SK-N-SH (cell line): ENCODE results near the gene GABRR1. TPM values are rescaled to one million over a fixed set of nuclear protein-coding genes. Genes with fewer than 3 reads are reported as not detected.

Experiments used
- CTCF ChIA-PET: fragments of 300-600, 350-600 bp; formaldehyde crosslinking; extraction: SDS; loops from one replicate; lab custom pipeline; 2021; lab: Yijun Ruan, JAX
- POLR2A ChIA-PET: fragments of 350-600 bp; sonication (Branson Sonifier 250); formaldehyde crosslinking; extraction: SDS; loops from one replicate; lab custom pipeline; 2020; ENCODE audit warnings: antibody characterized with exemption, inconsistent platforms; lab: Yijun Ruan, JAX
- DNase-seq: peaks from one replicate; pipeline ENCODE4 v3.0.0; 2012
- H2AFZ ChIP-seq: fragments of 200-600 bp; sonication (generic); 2 replicates; pipeline ENCODE4 v1.8.1; 2016; ENCODE audit warnings: antibody characterized with exemption, mild to moderate bottlenecking, low read depth
- H3F3A ChIP-seq: fragments of 200-600 bp; sonication (generic); replicated peaks from 2 replicates; pipeline ENCODE3; 2016; ENCODE audit warnings: antibody characterized with exemption, mild to moderate bottlenecking; ENCODE audit not compliant: insufficient read depth
- H3K27ac ChIP-seq, 2 experiments: fragments of 200-500 bp in 1 of 2; fragments of 200-600 bp in 1 of 2; sonication (Bioruptor generic) in 1 of 2; sonication (generic), shearing (Covaris generic) in 1 of 2; 2 replicates each; pipeline versions ENCODE4 v1.5.1 to v1.6.1; 2014 to 2016; ENCODE audit warnings: low read depth in 2 of 2, inconsistent platforms in 1 of 2, low read length in 1 of 2, mild to moderate bottlenecking in 1 of 2, mixed read lengths in 1 of 2
- H3K27me3 ChIP-seq: fragments of 200-600 bp; sonication (generic), shearing (Covaris generic); 2 replicates; pipeline ENCODE4 v1.6.1; 2016; ENCODE audit warnings: mixed run types; ENCODE audit not compliant: insufficient read depth
- H3K36me3 ChIP-seq, 2 experiments: fragments of 200-500 bp in 1 of 2; fragments of 200-600 bp in 1 of 2; sonication (Bioruptor generic) in 1 of 2; sonication (generic) in 1 of 2; replicated peaks in 1 of 2; 2 replicates each; pipeline versions ENCODE3 to v1.5.1; 2014 to 2016; ENCODE audit warnings: low read length in 1 of 2, mild to moderate bottlenecking in 1 of 2; ENCODE audit not compliant: insufficient read depth in 2 of 2, control insufficient read depth in 1 of 2
- H3K4me1 ChIP-seq, 2 experiments: fragments of 200-500 bp in 1 of 2; fragments of 200-600 bp in 1 of 2; sonication (Bioruptor generic) in 1 of 2; sonication (generic), shearing (Covaris generic) in 1 of 2; 2 replicates each; pipeline versions ENCODE4 v1.5.1 to v1.6.1; 2014 to 2016; ENCODE audit warnings: low read depth in 1 of 2, low read length in 1 of 2, mixed run types in 1 of 2; ENCODE audit not compliant: insufficient read depth in 2 of 2, control insufficient read depth in 1 of 2
- H3K4me2 ChIP-seq: fragments of 200-600 bp; sonication (generic), shearing (Covaris generic); 2 replicates; pipeline ENCODE4 v1.6.1; 2017; ENCODE audit warnings: mixed run types
- H3K4me3 ChIP-seq, 2 experiments: fragments of 200-500 bp in 1 of 2; fragments of 200-600 bp in 1 of 2; sonication (Bioruptor generic) in 1 of 2; sonication (generic), shearing (Covaris generic) in 1 of 2; 2 replicates each; pipeline versions ENCODE4 v1.5.1 to v1.8.1; 2014 to 2016; ENCODE audit warnings: low read depth in 2 of 2, inconsistent platforms in 1 of 2, low read length in 1 of 2, mild to moderate bottlenecking in 1 of 2, mixed read lengths in 1 of 2, moderate library complexity in 1 of 2
- H3K79me2 ChIP-seq: fragments of 200-600 bp; sonication (generic); 2 replicates; pipeline ENCODE4 v1.8.1; 2017; ENCODE audit warnings: mild to moderate bottlenecking; ENCODE audit not compliant: insufficient read depth
- H3K9ac ChIP-seq: fragments of 200-600 bp; sonication (generic); 2 replicates; pipeline ENCODE4 v1.6.1; 2017; ENCODE audit warnings: mixed run types
- H3K9me2 ChIP-seq: fragments of 200-600 bp; sonication (generic); 2 replicates; pipeline ENCODE4 v1.6.1; 2017; ENCODE audit warnings: mixed run types
- H3K9me3 ChIP-seq: fragments of 200-600 bp; sonication (generic); 2 replicates; pipeline ENCODE4 v1.6.1; 2017; ENCODE audit warnings: mixed run types, mild to moderate bottlenecking, moderate library complexity
- H4K20me1 ChIP-seq: fragments of 200-600 bp; sonication (generic); 2 replicates; pipeline ENCODE4 v1.6.1; 2017; ENCODE audit warnings: mild to moderate bottlenecking, mixed run types; ENCODE audit not compliant: insufficient read depth
- ELF1 ChIP-seq: IDR thresholded peaks from 2 replicates; pipeline ENCODE4 v1.4.0; 2012
- EZH2phosphoT487 ChIP-seq: fragments of 200-600 bp; sonication (generic); IDR thresholded peaks from 2 replicates; pipeline ENCODE4 v1.6.1; 2017; ENCODE audit warnings: low read depth, mixed run types, mild to moderate bottlenecking, antibody characterized with exemption, moderate library complexity, borderline replicate concordance
- FOXM1 ChIP-seq: IDR thresholded peaks from 2 replicates; pipeline ENCODE4 v1.4.0; 2012; ENCODE audit warnings: low read depth, mild to moderate bottlenecking
- GATA2 ChIP-seq: sonication (generic); formaldehyde crosslinking; IDR thresholded peaks from 2 replicates; pipeline ENCODE4 v1.5.0; 2020; ENCODE audit warnings: mild to moderate bottlenecking, missing genetic modification reagents
- IRF3 ChIP-seq: fragments of 150-350 bp; IDR thresholded peaks from 2 replicates; pipeline ENCODE4 v1.6.1; 2016; ENCODE audit warnings: mild to moderate bottlenecking, low read depth, low read length
- POLR2AphosphoS5 ChIP-seq: IDR thresholded peaks from 2 replicates; pipeline ENCODE4 v1.6.1; 2012; ENCODE audit warnings: low read depth, low read length
- RAD21 ChIP-seq: IDR thresholded peaks from 2 replicates; pipeline ENCODE4 v1.6.1; 2012; ENCODE audit warnings: mild to moderate bottlenecking, low read length
- RFX5 ChIP-seq: IDR thresholded peaks from 2 replicates; pipeline ENCODE4 v1.6.1; 2012; ENCODE audit warnings: mild to moderate bottlenecking, improper control_type of control experiment, low read length
- RXRA ChIP-seq: IDR thresholded peaks from 2 replicates; pipeline ENCODE4 v1.4.0; 2012; ENCODE audit warnings: low read depth, mild to moderate bottlenecking, borderline replicate concordance
- SMC3 ChIP-seq: IDR thresholded peaks from 2 replicates; pipeline ENCODE4 v1.6.1; 2012; ENCODE audit warnings: low read depth, low read length, improper control_type of control experiment
- TCF12 ChIP-seq: IDR thresholded peaks from 2 replicates; pipeline ENCODE4 v1.4.0; 2012
- TEAD4 ChIP-seq: IDR thresholded peaks from 2 replicates; pipeline ENCODE4 v1.4.0; 2012; ENCODE audit warnings: mild to moderate bottlenecking, borderline replicate concordance; ENCODE audit not compliant: insufficient read depth
- USF1 ChIP-seq: IDR thresholded peaks from 2 replicates; pipeline ENCODE4 v1.4.0; 2012; ENCODE audit warnings: low read depth, borderline replicate concordance
- ZBTB33 ChIP-seq: IDR thresholded peaks from 2 replicates; pipeline ENCODE4 v1.4.0; 2012; ENCODE audit warnings: low read depth, borderline replicate concordance
- WGBS: methylation state at CpG from one replicate; pipeline ENCODE4 v1.1.6; 2017; ENCODE audit warnings: low lambda C conversion rate; 5-methylcytosine and 5-hydroxymethylcytosine counted together
- polyA plus RNA-seq, 3 experiments: library from polyadenylated mRNA; depleted of rRNA; stranded (reverse); fragments of >200 nt; gene quantifications; 2 replicates each; pipeline ENCODE4 v1.2.3, GENCODE V29; 2012
- TF ChIP-seq, protein P1 (sequence below): IDR thresholded peaks from 2 replicates; pipeline ENCODE4 v1.4.0; 2012; ENCODE audit warnings: low read depth

GABRR1 gene
- polyA plus RNA-seq, 1 of the 3 experiments (the other 2 are of a cell fraction), result not detected

DNA sequence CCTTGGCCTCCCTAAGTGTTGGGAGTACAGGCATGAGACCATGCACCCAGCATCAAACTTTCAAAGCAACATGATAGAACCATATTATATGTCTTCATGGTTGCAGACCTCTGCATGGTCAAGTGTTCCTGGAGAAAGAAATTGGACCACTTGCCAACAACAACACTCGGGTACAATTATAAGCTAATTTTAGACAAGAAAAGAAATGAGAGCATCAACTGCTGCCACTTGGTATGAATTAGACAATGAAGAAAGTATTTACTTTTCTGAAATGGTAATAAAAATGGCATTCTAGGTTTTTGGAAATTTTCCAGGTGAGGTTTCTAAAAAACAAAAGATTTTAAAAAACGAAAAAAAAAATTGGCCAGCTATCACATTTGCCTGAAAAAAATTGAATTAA lies 79.0 kb downstream of the GABRR1 start (continued):
- TF ChIP-seq RXRA (no peak), POLR2AphosphoS5 (no peak), ZBTB33 (no peak), RFX5 (no peak), EZH2phosphoT487 (no peak), FOXM1 (no peak), USF1 (no peak), SMC3 (no peak), TCF12 (no peak), IRF3 (no peak)
- TF ChIP-seq, protein P1, sequence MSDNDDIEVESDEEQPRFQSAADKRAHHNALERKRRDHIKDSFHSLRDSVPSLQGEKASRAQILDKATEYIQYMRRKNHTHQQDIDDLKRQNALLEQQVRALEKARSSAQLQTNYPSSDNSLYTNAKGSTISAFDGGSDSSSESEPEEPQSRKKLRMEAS, result no peak

DNA sequence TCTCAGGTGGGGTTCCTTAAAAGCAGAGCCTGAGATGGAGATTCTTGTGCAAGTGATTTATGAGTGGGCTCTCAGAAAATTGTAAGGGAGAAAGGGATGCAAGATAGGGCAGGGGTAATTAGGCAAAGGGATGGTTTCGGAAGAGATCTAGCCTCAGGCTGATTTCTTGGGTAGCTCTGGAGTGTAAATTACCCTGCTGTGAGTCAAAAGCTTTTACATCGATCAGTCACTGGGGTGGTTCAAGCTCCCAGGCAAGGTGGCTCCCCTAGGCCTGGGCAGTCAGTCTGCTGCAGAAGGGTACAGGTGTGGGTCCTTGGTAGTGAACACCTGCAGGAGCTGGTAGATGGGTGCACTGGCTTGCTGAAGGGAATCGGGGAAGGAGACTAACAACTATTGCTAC lies 82.4 kb downstream of the GABRR1 start:
- 82% methylated on average over 3 of the region's 3 CpGs for WGBS
- ChIA-PET POLR2A (no interaction called here), CTCF (interaction anchor here (0.6 to 2.0 kb wide), 6 partner anchors 10 to 237 kb away, joined by 3 to 6 read pairs (median 4); no protein-coding TSS in a partner anchor)
- no peak overlapping the region for H2AFZ ChIP-seq
- no peaks in the 10 kb centered on the region for H3K9me3 ChIP-seq
- no peaks in the 10 kb centered on the region for H3K9me2 ChIP-seq
- no peaks in the 10 kb centered on the region for H3K79me2 ChIP-seq
- no peak overlapping the region for H3K27ac ChIP-seq
- H3K4me1 ChIP-seq, result peaks cover 0 to 5% of the 10 kb centered on the region in 2 experiments; a peak in 2 of 4 replicates
- H3K4me3 ChIP-seq, result no peak overlapping the region
- DNase-seq, result no peak
- no peak overlapping the region for H3K9ac ChIP-seq
- H4K20me1 ChIP-seq, result no peaks in the 10 kb centered on the region
- H3K4me2 ChIP-seq, result no peak overlapping the region
- H3F3A ChIP-seq, result no peaks in the 10 kb centered on the region
- TF ChIP-seq TEAD4 (no peak), RAD21 (no peak), SMC3 (no peak), ELF1 (no peak), GATA2 (no peak)
- TF ChIP-seq, protein P1, result no peak
- H3K36me3 ChIP-seq, result no peaks in the 10 kb centered on the region
- no peaks in the 10 kb centered on the region for H3K27me3 ChIP-seq
